Measurements from ENCODE around the gene SYCE3.

The SYCE3 gene

GRCh38 chr22:50574383-50574755, 11.7 kb upstream of the SYCE3 start:
- DNase-seq, result no peak

DNA sequence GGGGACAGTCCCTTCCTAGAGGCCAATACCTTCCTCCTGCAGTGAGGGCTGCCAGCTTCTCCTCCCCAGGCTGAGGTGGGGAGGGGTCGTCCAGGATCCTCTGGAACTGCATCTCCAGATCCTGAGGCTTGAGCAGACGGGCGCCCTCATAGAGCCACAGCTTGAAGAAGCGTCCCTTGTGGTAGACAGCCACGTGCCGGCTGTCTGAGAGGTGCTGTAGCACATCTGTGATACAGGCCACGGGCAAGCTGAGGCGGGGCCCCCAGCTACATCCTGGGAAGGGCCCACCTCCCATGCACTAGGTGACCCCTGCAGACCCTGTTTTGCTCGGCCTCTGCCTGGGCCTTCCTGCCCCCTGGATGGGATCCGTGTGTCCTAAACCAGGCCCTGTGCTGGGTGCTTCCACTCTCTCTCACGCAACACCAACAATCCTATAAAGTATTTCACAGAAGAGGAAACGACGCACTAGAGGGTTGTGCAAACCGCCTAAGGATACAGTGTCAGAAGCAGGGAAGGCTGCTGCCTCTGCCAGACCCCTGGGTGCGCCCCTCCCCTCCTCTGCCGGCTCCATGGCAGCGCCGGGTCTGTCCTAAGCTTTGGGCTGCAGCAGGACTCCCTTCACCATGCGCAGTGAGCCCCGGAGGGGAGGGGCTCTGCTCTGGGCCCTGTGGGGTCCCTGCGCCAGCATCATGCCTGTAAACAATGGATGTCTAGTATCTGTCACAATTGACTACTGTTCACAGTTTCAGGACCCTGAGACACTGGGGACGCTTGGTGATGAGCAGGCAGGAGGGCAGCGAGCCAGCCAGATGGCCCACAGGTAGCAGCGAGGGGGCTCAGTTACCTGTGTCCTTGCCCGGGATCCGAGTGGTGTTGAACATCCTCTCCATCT, 11.0 kb upstream of the SYCE3 start:
- no peak for DNase-seq

- DNase-seq, result no peak
Measured at GRCh38 chr22:50572965-50573364, 10.2 kb upstream of the SYCE3 start.

DNA sequence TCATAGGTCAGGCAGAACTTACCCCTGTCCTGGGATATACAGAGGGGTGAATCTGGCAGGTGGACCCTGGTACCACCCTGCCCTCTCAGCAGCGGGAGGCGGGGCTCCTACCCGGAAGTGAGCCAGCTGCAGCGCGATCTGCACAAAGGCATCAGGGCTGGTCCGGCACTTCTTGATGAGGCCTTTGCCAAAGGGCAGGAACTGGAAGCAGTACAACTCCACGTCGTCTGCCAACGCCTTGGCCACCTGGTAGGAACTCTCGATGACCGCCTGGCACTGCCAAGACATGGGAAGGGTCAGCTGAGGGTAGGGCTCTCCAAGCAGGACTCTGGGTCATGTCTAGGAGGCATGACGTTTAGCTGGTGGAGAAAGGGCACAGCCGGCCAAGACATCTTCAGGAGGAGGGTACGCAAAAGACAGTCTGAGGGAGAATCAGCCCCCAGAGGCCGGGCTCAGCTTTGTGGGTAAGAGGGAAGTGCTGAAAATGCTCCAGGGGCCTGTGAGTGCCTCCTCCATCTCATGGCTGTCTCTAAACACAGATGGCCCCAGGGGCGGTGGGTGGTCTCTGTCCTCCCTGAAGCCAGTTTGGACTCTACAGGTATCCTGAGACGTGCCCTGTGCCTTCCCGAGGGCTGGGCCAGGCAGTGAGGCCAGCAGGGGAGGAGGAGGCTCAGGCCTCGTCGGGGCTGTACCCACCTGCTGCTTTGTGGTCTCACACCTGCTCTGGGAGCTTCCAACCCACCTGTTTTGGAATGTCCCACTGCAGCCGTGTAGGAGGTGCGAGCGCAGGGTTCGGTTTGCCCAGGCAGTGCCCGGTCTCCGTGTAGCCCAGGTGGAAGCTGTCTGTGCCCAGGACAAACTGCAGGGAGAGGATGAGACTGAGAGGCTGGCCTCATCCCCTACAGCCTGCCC, 8.8 kb upstream of the SYCE3 start:
- no peak for DNase-seq

GRCh38 chr22:50570861-50571260, 8.1 kb upstream of the SYCE3 start:
- no peak for DNase-seq

GRCh38 chr22:50569896-50570535, 7.3 kb upstream of the SYCE3 start:
- no peak for DNase-seq

- DNase-seq, result no peak
Measured at GRCh38 chr22:50569041-50569459, 6.3 kb upstream of the SYCE3 start.

DNA sequence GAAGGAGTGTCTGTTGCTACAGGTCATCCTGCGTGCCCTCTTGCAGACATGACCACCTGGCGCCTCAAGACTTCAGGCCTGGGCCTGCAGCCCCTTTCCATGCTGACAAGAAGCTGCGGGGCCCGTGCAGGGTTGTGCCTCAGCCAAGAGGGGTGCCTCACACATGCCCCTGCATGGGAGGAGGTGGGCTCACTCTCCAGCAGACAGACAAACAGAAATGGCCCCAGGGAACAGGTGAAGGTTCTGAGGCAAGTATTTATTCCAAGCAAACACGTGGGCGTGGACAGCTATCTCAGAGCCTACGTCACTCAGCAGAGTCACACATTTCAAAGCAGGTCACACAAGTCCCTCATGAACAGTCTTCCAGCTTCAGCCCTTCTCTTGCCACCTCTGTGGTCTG, 5.9 kb upstream of the SYCE3 start:
- no peak for DNase-seq

DNA sequence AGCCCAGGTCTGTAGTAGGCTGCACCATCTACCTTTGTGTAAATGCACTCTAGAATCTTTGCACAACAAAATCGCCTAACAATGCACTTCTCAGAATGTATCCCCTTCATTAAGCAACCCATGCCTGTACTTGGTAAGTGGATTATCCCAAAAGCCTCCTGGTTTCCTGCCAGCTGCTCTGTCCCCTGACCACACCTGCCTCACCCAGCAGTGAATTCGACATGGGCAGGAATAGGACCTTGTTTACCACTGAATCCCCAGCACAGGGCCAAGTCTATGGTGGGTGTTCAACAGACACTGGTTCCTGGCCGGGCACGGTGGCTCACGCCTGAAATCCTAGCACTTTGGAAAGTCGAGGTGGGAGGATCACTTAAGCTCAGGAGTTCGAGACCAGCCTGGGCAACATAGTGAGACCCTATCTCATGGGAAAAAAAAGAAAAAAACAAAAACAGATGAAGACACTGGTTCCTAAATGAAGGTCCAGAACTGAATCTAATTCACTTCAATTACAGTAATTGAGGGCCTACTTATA, 5.1 kb upstream of the SYCE3 start:
- no peak for DNase-seq

DNA sequence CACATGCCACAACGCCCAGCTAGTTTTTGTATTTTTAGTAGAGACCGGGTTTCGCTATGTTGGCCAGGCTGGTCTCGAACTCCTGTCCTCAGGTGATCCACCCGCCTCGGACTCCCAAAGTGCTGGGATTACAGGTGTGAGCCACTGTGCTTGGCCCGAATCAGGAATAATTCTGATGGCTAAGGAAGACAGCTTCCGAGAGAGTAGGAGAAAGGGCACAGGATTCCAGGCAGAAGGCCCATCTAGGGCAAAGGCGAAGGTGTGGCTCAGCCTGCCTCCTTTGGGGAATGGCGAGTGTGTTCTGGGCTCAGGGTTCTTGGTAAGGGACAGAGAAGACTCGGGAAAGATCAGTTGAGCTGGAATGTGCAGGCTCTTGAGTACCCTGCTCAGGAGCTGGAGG, 1.6 kb upstream of the SYCE3 start:
- no peak for DNase-seq

DNA sequence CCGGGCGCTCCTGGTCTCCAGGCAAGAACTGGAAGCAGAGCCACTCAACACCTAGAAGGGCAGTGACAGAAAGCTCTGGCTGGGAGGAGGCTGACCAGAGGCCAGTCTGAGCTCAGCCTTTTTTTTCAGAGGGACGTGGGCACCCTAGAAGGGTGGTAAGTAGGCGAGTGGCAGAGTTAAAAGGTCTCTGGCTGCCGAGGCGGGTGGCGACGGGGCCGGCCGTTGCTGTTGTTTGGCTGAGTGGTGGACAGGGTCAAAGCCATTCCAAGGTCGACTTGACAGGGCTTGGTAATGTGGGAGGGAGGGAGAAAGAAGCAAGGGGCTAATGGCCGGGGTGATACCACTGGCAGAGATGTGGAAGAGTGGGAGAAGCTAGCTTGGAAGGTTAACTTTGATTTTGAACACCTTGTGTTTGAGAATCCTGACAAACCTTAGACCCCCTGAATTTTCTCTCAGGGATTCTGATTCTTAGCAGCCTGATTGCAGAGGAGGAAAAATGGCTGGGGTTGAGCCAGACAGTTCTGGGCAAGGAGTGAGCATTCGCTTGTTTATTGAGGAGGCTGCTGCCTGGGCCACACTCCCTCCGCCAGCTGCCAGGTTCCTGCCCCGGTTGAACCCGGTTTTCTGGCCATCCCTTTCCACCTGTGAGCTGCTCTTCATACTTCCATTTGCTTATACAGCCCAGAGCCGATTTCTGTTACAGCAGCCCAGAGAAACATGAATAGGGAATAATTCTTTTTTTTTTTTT, 868 bp upstream of the SYCE3 start:
- no peak for DNase-seq

- DNase-seq, result no peak
Measured at GRCh38 chr22:50561401-50562358, 1.0 kb downstream of the SYCE3 start.

- no peak for DNase-seq
Measured at GRCh38 chr22:50560034-50560433, 2.7 kb downstream of the SYCE3 start.

- no peak for DNase-seq
Measured at GRCh38 chr22:50556703-50557102, 6.0 kb downstream of the SYCE3 start.

DNA sequence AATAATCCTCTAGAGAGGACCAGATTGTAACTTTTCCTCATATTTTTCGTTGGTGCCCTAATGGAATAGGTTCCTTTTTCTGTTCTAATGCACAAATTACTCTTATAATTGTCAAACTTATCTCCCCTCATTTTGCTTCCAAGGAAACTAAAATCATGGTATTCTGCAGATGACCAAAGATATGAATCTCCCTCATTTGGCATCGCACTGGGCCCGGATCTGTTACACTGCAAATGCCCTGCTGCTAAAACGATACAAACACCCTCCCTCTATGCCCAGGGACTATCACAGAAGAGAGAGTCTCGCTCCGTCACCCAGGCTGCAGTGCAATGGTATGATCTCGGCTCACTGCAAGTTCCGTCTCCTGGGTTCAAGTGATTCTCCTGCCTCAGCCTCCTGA, 9.4 kb downstream of the SYCE3 start:
- no peak for DNase-seq

DNA sequence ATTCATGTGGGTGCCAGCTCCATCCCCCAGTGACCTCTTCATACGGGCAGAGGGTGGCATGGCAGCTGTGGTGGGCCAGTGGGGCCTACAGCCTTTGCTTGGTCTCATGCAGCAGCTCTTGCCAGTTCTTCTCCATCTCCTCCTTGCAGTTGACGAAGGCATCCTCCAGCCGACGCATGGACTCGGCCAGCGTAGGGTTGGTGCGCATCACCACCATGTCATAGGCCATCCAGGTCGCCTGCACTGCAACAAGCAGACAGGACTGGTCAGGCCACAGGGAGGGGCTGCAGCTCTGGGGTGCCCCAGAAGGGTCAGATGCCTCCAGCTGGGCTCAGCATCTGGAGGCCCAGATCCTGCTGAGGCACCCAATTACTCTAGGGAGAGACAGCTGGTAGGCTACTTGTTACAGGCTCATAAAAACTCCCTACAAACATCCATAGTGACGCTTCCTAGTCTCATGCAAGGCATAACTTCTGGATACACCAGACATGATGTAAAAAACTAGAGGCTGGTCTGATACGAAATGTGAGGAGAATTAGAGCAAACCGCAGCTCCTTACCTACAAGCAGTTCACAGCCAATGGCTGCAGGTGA, 11.5 kb downstream of the SYCE3 start:
- DNase-seq, result no peak

GRCh38 chr22:50550395-50550794, 12.3 kb downstream of the SYCE3 start:
- DNase-seq, result no peak

GRCh38 chr22:50548921-50549790, 13.6 kb downstream of the SYCE3 start:
- DNase-seq, result no peak

DNA sequence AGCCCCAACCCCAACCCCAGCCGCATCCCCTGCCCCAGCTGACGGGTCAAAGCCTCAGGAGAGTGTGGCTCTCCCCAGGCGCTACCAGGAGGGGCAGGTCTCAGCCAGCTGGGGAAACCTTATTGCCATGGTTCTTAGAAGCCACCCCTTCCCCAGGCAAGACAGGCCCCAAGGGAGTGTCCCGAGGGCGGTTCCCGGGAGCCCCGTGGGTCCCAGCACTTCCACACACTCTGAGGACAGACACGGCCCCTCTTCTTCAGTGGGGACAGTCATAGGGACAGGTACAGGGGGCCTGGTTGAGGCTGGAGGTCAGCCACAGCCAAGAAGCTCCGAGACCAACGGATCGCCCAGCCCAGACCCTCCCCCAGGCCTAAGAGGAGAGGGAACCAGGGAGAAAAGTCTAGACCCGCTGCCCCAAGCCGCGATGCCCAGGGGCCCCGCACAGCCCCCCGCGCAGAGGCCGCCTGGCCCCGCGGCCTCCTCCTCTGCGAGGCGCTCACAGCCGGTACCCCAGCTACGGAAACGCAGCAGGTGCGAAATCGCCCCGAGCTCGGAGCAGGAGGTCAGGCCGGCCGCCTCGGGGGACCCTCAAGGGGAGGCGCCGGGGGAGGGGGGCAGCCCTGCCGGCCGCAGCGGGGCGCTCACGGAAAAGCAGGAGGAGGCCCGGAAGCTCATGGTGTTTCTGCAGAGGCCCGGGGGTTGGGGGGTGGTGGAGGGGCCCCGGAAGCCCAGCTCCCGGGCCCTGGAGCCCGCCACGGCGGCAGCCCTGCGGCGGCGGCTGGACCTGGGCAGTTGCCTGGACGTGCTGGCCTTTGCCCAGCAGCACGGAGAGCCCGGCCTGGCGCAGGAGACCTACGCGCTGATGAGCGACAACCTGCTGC, 14.4 kb downstream of the SYCE3 start:
- peak; percentile 38 for DNase-seq

All from hematopoietic multipotent progenitor cell treated with erythropoietin and hydrocortisone succinate and interleukin-3 and kit ligand, for 4 days (in vitro differentiated cells).